Measurements from ENCODE around the gene PPP1R14C. TPM values are rescaled to one million over a fixed set of nuclear protein-coding genes. Genes with fewer than 3 reads are reported as not detected.

Gene PPP1R14C
- total and polyA plus RNA-seq, 7 donors, result under 0.01 to 37.0 (median 19.8) TPM; not detected in 2

DNA sequence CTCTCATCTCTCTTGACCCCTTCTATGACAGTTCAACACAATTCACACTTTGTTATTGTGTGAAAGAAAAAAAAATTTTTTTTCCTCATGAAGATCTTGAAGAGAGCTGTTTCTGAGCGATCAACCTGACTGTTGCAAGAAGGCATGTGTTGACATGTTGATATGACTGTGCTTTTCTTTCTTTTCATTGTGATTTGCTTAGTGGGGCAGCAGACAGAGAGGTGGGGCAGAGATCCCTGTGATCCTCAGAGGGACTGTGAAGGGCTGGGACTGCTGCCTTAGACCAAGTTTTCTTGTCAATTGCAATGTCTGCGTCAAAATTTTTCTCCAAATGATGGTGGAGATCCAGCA lies 155.2 kb downstream of the PPP1R14C start:
- intact Hi-C loops (cut with DNase I), result no loop called here
- TF ChIP-seq POLR2AphosphoS5 (IDR thresholded peaks at IDR 0.05) (no peak), CTCF (IDR thresholded peaks at IDR 0.05) (no peak), EP300 (IDR thresholded peaks at IDR 0.05) (no peak), POLR2A (IDR thresholded peaks at IDR 0.05) (no peak)
- no peaks in the 10 kb centered on the region for H3K36me3 ChIP-seq
- WGBS, 2 donors, result 96 to 98% methylated on average over 2 of the region's 2 CpGs
- DNase-seq, result no peak
- H3K27ac ChIP-seq, result no peak overlapping the region
- peaks cover 0 to 2% (median 0%) of the 10 kb centered on the region in 4 donors for H3K9me3 ChIP-seq
- H3K4me3 ChIP-seq, result no peak overlapping the region
- no peaks in the 10 kb centered on the region for H3K4me1 ChIP-seq
- H3K27me3 ChIP-seq, result no peaks in the 10 kb centered on the region

DNA sequence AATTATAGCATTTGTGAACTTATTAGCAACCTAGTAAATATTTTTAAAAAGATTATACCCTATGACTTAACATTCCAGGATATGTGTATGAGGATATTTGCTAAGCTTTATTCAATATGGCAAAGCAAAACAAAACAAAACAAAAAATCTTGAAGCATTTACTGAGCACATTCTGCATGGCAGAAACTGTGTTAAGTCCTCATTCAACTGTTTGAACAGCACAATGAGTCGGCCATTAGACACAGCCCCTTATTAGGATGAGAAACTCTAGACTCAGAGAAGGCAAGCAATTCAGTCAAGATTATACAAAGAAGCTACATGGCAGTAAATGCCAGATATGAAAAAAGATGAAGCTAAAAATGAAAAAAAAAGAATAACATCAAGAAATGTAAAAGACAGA lies 155.8 kb downstream of the PPP1R14C start:
- H3K9me3 ChIP-seq, result peaks cover 0 to 2% (median 0%) of the 10 kb centered on the region in 4 donors

More for the DNA sequence above, 155.8 kb downstream of the PPP1R14C start:
- Histone ChIP-seq H3K27ac (no peak overlapping the region), H3K36me3 (no peaks in the 10 kb centered on the region), H3K4me1 (no peaks in the 10 kb centered on the region), H3K4me3 (no peak overlapping the region), H3K27me3 (no peaks in the 10 kb centered on the region)
- DNase-seq, result no peak
- intact Hi-C loops (cut with DNase I), result no loop called here
- 90 to 94% methylated on average over 1 of the region's 1 CpG for WGBS, 2 donors
- TF ChIP-seq POLR2A (IDR thresholded peaks at IDR 0.05) (no peak), EP300 (IDR thresholded peaks at IDR 0.05) (no peak), CTCF (IDR thresholded peaks at IDR 0.05) (no peak), POLR2AphosphoS5 (IDR thresholded peaks at IDR 0.05) (no peak)

Small RNA genes lying within 50 kb of the gene (small RNA-seq; reads per million reads assigned to genes)
- 0 reads per million in 3 donors for gene RF01210

Other genes starting within 250 kb of the PPP1R14C start
- under 1 TPM in 1 of 4 donors, not detected in 3; 0.33 TPM for gene RAET1E, start 244.9 kb upstream of the PPP1R14C start, total RNA-seq
- under 1 TPM in 1 of 3 donors, not detected in 2; 0.15 TPM for gene RAET1E, start 244.9 kb upstream of the PPP1R14C start, polyA plus RNA-seq
- gene RAET1G, start 219.9 kb upstream of the PPP1R14C start, total RNA-seq, result not detected
- gene RAET1G, start 219.9 kb upstream of the PPP1R14C start, polyA plus RNA-seq, result under 1 TPM in 1 of 3 donors, not detected in 2; 0.23 TPM
- gene ULBP2, start 201.0 kb upstream of the PPP1R14C start, total RNA-seq, result not detected
- gene ULBP2, start 201.0 kb upstream of the PPP1R14C start, polyA plus RNA-seq, result under 1 TPM in 1 of 3 donors, not detected in 2; 0.34 TPM
- gene ULBP1, start 179.1 kb upstream of the PPP1R14C start, total RNA-seq, result under 1 TPM in 1 of 4 donors, not detected in 3; 0.55 TPM
- under 1 TPM in 1 of 3 donors, not detected in 2; 0.09 TPM for gene ULBP1, start 179.1 kb upstream of the PPP1R14C start, polyA plus RNA-seq
- not detected for gene RAET1L, start 117.5 kb upstream of the PPP1R14C start, total RNA-seq
- gene RAET1L, start 117.5 kb upstream of the PPP1R14C start, polyA plus RNA-seq, result not detected
- gene ULBP3, start 73.9 kb upstream of the PPP1R14C start, total RNA-seq, result under 1 TPM in 1 of 4 donors, not detected in 3; 0.95 TPM
- 1 to 10 TPM in 1 of 3 donors, not detected in 2; 1.5 TPM for gene ULBP3, start 73.9 kb upstream of the PPP1R14C start, polyA plus RNA-seq
- under 1 TPM in 1 of 4 donors, not detected in 3; under 0.01 TPM for gene IYD, start 226.0 kb downstream of the PPP1R14C start, total RNA-seq
- 1 to 10 TPM; 2.3 to 2.4 (median 2.3) TPM for gene IYD, start 226.0 kb downstream of the PPP1R14C start, polyA plus RNA-seq